ENCODE results near the gene PGAP1. TPM values are rescaled to one million over a fixed set of nuclear protein-coding genes. Genes with fewer than 3 reads are reported as not detected.

Gene PGAP1
- total RNA-seq, 1 experiment from 2014 or later, result 21.0 TPM

- H3K9me3 ChIP-seq (ENCODE audit: control insufficient read depth, low read depth, low read length), result no peaks in the 10 kb centered on the region
- H2BK120ac ChIP-seq (ENCODE audit: low read depth, low read length, poor library complexity, severe bottlenecking), result no peak overlapping the region
- H2AFZ ChIP-seq (ENCODE audit: low read length), result no peak overlapping the region
- H3K27me3 ChIP-seq (ENCODE audit: insufficient read depth, low read length), result no peaks in the 10 kb centered on the region
- no CpG with 5 or more reads among the region's 3 CpGs for WGBS (ENCODE audit: extremely low coverage, insufficient read length, low lambda C conversion rate)
- H4K20me1 ChIP-seq (ENCODE audit: control insufficient read depth, insufficient read depth, insufficient read length), result no peaks in the 10 kb centered on the region
- H2BK15ac ChIP-seq (ENCODE audit: low read depth, low read length), result no peak overlapping the region
- no peaks in the 10 kb centered on the region for H3K79me1 ChIP-seq (ENCODE audit: insufficient read depth, low read depth, low read length, poor library complexity, severe bottlenecking)
- H3K23me2 ChIP-seq (ENCODE audit: insufficient read length, low read depth, low read length, poor library complexity, severe bottlenecking), result no peaks in the 10 kb centered on the region
- Mint-ChIP-seq H3K4me1 (no peaks in the 10 kb centered on the region), H3K27me3 (ENCODE audit: low read depth) (no peaks in the 10 kb centered on the region), H3K9me3 (no peaks in the 10 kb centered on the region), H3K4me3 (no peak overlapping the region), H3K36me3 (ENCODE audit: insufficient read depth in 1 of 3, low read depth in 3 of 3) (peaks cover 21 to 69% (median 51%) of the 10 kb centered on the region in 3 experiments; a peak in 6 of 7 replicates), H3K27ac (no peak overlapping the region)
- H4K91ac ChIP-seq (ENCODE audit: insufficient read length, low read depth, low read length), result no peak overlapping the region
- no peak overlapping the region for H2AK5ac ChIP-seq (ENCODE audit: insufficient read length, low read length)
- no peak overlapping the region for H3K4me2 ChIP-seq (ENCODE audit: insufficient read depth, insufficient read length, low read length)
- no peaks in the 10 kb centered on the region for H3K79me2 ChIP-seq (ENCODE audit: insufficient read depth, low read length)
- no peak for DNase-seq
- H3K4ac ChIP-seq (ENCODE audit: low read depth, low read length), result no peak overlapping the region
- no peak overlapping the region for H3K27ac ChIP-seq (ENCODE audit: insufficient read length, low read depth, low read length)
- no peak overlapping the region for H3K56ac ChIP-seq (ENCODE audit: insufficient read length, low read depth, low read length)
- no peak overlapping the region for H2BK5ac ChIP-seq (ENCODE audit: insufficient read length, low read length)
- no peak overlapping the region for H3K14ac ChIP-seq (ENCODE audit: insufficient read depth, low read length)
- no peak for TF ChIP-seq CTCF (conservative IDR thresholded peaks at IDR 0.05)
- H4K8ac ChIP-seq (replicated peaks; ENCODE audit: insufficient read length, low read depth, low read length), result no peak overlapping the region
- H3T11ph ChIP-seq (ENCODE audit: low read length), result no peak overlapping the region
- H2BK20ac ChIP-seq (ENCODE audit: low read depth, low read length, poor library complexity, severe bottlenecking), result no peak overlapping the region
- no peak overlapping the region for H3K9ac ChIP-seq (ENCODE audit: extremely low read depth, insufficient read length, low read length)
- no peaks in the 10 kb centered on the region for H3K4me1 ChIP-seq (ENCODE audit: insufficient read depth, low read length)
- H2BK12ac ChIP-seq (ENCODE audit: insufficient read length, low read depth, low read length), result no peak overlapping the region
- H4K5ac ChIP-seq (ENCODE audit: insufficient read length, low read depth, low read length), result no peak overlapping the region
- no peak overlapping the region for H3K23ac ChIP-seq (ENCODE audit: insufficient read length, low read depth, low read length)
- no peak overlapping the region for H3K18ac ChIP-seq (ENCODE audit: insufficient read length, low read depth, low read length)
These were observed 133.6 kb downstream of the PGAP1 start for GRCh38 chr2:196792865-196793264.
